Measurements from ENCODE around the gene INSRR.

Gene INSRR

GRCh38 chr1:156905176-156905575, 46.3 kb upstream of the INSRR start:
- Histone ChIP-seq H3K27me3 (ENCODE audit: insufficient read depth, low read length) (no peaks in the 10 kb centered on the region), H2BK120ac (ENCODE audit: insufficient read depth, low read length, poor library complexity) (no peak overlapping the region), H3K23ac (ENCODE audit: low read length) (no peak overlapping the region), H3K18ac (ENCODE audit: low read length) (no peak overlapping the region), H4K91ac (ENCODE audit: low read depth, low read length) (no peak overlapping the region), H3K79me2 (ENCODE audit: control insufficient read depth, insufficient read depth, low read length, poor library complexity) (no peaks in the 10 kb centered on the region), H3K9me3 (ENCODE audit: insufficient read depth, low read depth, low read length) (peaks cover 3% of the 10 kb centered on the region), H3K9ac (ENCODE audit: low read length) (no peak overlapping the region), H3K4me3 (ENCODE audit: low read depth, low read length) (no peak overlapping the region), H3K4me2 (ENCODE audit: low read length) (no peak overlapping the region), H3K4me1 (ENCODE audit: control insufficient read depth in 1 of 2, insufficient read depth in 2 of 2, low read length in 2 of 2) (peaks cover 0 to 3% of the 10 kb centered on the region in 2 experiments), H4K12ac (ENCODE audit: low read depth, low read length) (no peak overlapping the region), H3K14ac (ENCODE audit: low read length) (no peak overlapping the region), H2AK5ac (ENCODE audit: low read length) (no peak overlapping the region), H3K27ac (ENCODE audit: low read depth, low read length) (no peak overlapping the region), H2AFZ (ENCODE audit: insufficient read depth, low read length, poor library complexity) (no peak overlapping the region), H2BK5ac (ENCODE audit: low read depth, low read length, poor library complexity) (no peak overlapping the region), H3K4ac (ENCODE audit: low read depth, low read length) (no peak overlapping the region), H2BK12ac (ENCODE audit: low read length) (no peak overlapping the region), H3K79me1 (ENCODE audit: low read length) (no peaks in the 10 kb centered on the region), H3K36me3 (ENCODE audit: control insufficient read depth in 1 of 2, insufficient read depth in 2 of 2, low read length in 2 of 2) (peaks cover 57 to 58% of the 10 kb centered on the region in 2 experiments), H4K8ac (ENCODE audit: low read depth, low read length) (no peak overlapping the region)
- WGBS (ENCODE audit: extremely low coverage, insufficient coverage, insufficient read length), result no CpG with 5 or more reads among the region's 16 CpGs
- DNase-seq, result no peak

- no peaks in the 10 kb centered on the region for H3K79me1 ChIP-seq (ENCODE audit: low read length)
- H3K18ac ChIP-seq (ENCODE audit: low read length), result no peak overlapping the region
- no peak overlapping the region for H4K12ac ChIP-seq (ENCODE audit: low read depth, low read length)
- no peak overlapping the region for H2AFZ ChIP-seq (ENCODE audit: insufficient read depth, low read length, poor library complexity)
- no peak overlapping the region for H2BK12ac ChIP-seq (ENCODE audit: low read length)
- no peak overlapping the region for H3K4ac ChIP-seq (ENCODE audit: low read depth, low read length)
- no peak overlapping the region for H2BK120ac ChIP-seq (ENCODE audit: insufficient read depth, low read length, poor library complexity)
- H3K4me3 ChIP-seq (ENCODE audit: low read depth, low read length), result no peak overlapping the region
- no CpG with 5 or more reads among the region's 19 CpGs for WGBS (ENCODE audit: extremely low coverage, insufficient coverage, insufficient read length)
- DNase-seq, result no peak
- H3K27me3 ChIP-seq (ENCODE audit: insufficient read depth, low read length), result no peaks in the 10 kb centered on the region
- no peaks in the 10 kb centered on the region for H3K79me2 ChIP-seq (ENCODE audit: control insufficient read depth, insufficient read depth, low read length, poor library complexity)
- H3K14ac ChIP-seq (ENCODE audit: low read length), result no peak overlapping the region
- peaks cover 0 to 3% of the 10 kb centered on the region in 2 experiments for H3K4me1 ChIP-seq (ENCODE audit: control insufficient read depth in 1 of 2, insufficient read depth in 2 of 2, low read length in 2 of 2)
- H3K4me2 ChIP-seq (ENCODE audit: low read length), result no peak overlapping the region
- H3K27ac ChIP-seq (ENCODE audit: low read depth, low read length), result no peak overlapping the region
- no peak overlapping the region for H4K8ac ChIP-seq (ENCODE audit: low read depth, low read length)
- H4K91ac ChIP-seq (ENCODE audit: low read depth, low read length), result no peak overlapping the region
- no peak overlapping the region for H3K9ac ChIP-seq (ENCODE audit: low read length)
- H2AK5ac ChIP-seq (ENCODE audit: low read length), result no peak overlapping the region
- no peak overlapping the region for H2BK5ac ChIP-seq (ENCODE audit: low read depth, low read length, poor library complexity)
- H3K23ac ChIP-seq (ENCODE audit: low read length), result no peak overlapping the region
- peaks cover 3% of the 10 kb centered on the region for H3K9me3 ChIP-seq (ENCODE audit: insufficient read depth, low read depth, low read length)
- H3K36me3 ChIP-seq (ENCODE audit: control insufficient read depth in 1 of 2, insufficient read depth in 2 of 2, low read length in 2 of 2), result peaks cover 49 to 50% of the 10 kb centered on the region in 2 experiments
Measured at GRCh38 chr1:156904187-156904959, 45.5 kb upstream of the INSRR start.

GRCh38 chr1:156903328-156904091, 44.6 kb upstream of the INSRR start:
- peaks cover 2% of the 10 kb centered on the region for H3K9me3 ChIP-seq (ENCODE audit: insufficient read depth, low read depth, low read length)
- no peak overlapping the region for H3K14ac ChIP-seq (ENCODE audit: low read length)
- H2BK12ac ChIP-seq (ENCODE audit: low read length), result no peak overlapping the region
- peaks cover 41 to 42% of the 10 kb centered on the region in 2 experiments for H3K36me3 ChIP-seq (ENCODE audit: control insufficient read depth in 1 of 2, insufficient read depth in 2 of 2, low read length in 2 of 2)
- H3K4me2 ChIP-seq (ENCODE audit: low read length), result no peak overlapping the region
- no peak overlapping the region for H3K4me3 ChIP-seq (ENCODE audit: low read depth, low read length)
- no peak overlapping the region for H4K8ac ChIP-seq (ENCODE audit: low read depth, low read length)
- no peak overlapping the region for H4K12ac ChIP-seq (ENCODE audit: low read depth, low read length)
- H3K27ac ChIP-seq (ENCODE audit: low read depth, low read length), result no peak overlapping the region
- H2AFZ ChIP-seq (ENCODE audit: insufficient read depth, low read length, poor library complexity), result no peak overlapping the region
- no peaks in the 10 kb centered on the region for H3K27me3 ChIP-seq (ENCODE audit: insufficient read depth, low read length)
- H3K79me1 ChIP-seq (ENCODE audit: low read length), result peaks cover under 1% of the 10 kb centered on the region
- no peak overlapping the region for H2BK120ac ChIP-seq (ENCODE audit: insufficient read depth, low read length, poor library complexity)
- no peak overlapping the region for H3K9ac ChIP-seq (ENCODE audit: low read length)
- H3K23ac ChIP-seq (ENCODE audit: low read length), result no peak overlapping the region
- peaks cover 1 to 4% of the 10 kb centered on the region in 2 experiments for H3K4me1 ChIP-seq (ENCODE audit: control insufficient read depth in 1 of 2, insufficient read depth in 2 of 2, low read length in 2 of 2)
- H4K91ac ChIP-seq (ENCODE audit: low read depth, low read length), result no peak overlapping the region
- H3K4ac ChIP-seq (ENCODE audit: low read depth, low read length), result no peak overlapping the region
- WGBS (ENCODE audit: extremely low coverage, insufficient coverage, insufficient read length), result no CpG with 5 or more reads among the region's 15 CpGs
- no peak overlapping the region for H2BK5ac ChIP-seq (ENCODE audit: low read depth, low read length, poor library complexity)
- H2AK5ac ChIP-seq (ENCODE audit: low read length), result no peak overlapping the region
- no peak for DNase-seq
- no peak overlapping the region for H3K18ac ChIP-seq (ENCODE audit: low read length)
- no peaks in the 10 kb centered on the region for H3K79me2 ChIP-seq (ENCODE audit: control insufficient read depth, insufficient read depth, low read length, poor library complexity)

- no CpG with 5 or more reads among the region's 23 CpGs for WGBS (ENCODE audit: extremely low coverage, insufficient coverage, insufficient read length)
- no peak overlapping the region for H4K91ac ChIP-seq (ENCODE audit: low read depth, low read length)
- no peak overlapping the region for H4K12ac ChIP-seq (ENCODE audit: low read depth, low read length)
- peaks cover 14 to 16% of the 10 kb centered on the region in 2 experiments for H3K4me1 ChIP-seq (ENCODE audit: control insufficient read depth in 1 of 2, insufficient read depth in 2 of 2, low read length in 2 of 2)
- H3K18ac ChIP-seq (ENCODE audit: low read length), result no peak overlapping the region
- no peak overlapping the region for H2BK120ac ChIP-seq (ENCODE audit: insufficient read depth, low read length, poor library complexity)
- H3K36me3 ChIP-seq (ENCODE audit: control insufficient read depth in 1 of 2, insufficient read depth in 2 of 2, low read length in 2 of 2), result peaks cover 29 to 30% of the 10 kb centered on the region in 2 experiments
- H3K9ac ChIP-seq (ENCODE audit: low read length), result no peak overlapping the region
- H2AFZ ChIP-seq (ENCODE audit: insufficient read depth, low read length, poor library complexity), result no peak overlapping the region
- H2BK12ac ChIP-seq (ENCODE audit: low read length), result no peak overlapping the region
- H3K9me3 ChIP-seq (ENCODE audit: insufficient read depth, low read depth, low read length), result peaks cover 2% of the 10 kb centered on the region
- no peak overlapping the region for H3K4me2 ChIP-seq (ENCODE audit: low read length)
- peaks cover 6% of the 10 kb centered on the region for H3K79me2 ChIP-seq (ENCODE audit: control insufficient read depth, insufficient read depth, low read length, poor library complexity)
- H3K27me3 ChIP-seq (ENCODE audit: insufficient read depth, low read length), result no peaks in the 10 kb centered on the region
- peaks cover 13% of the 10 kb centered on the region for H3K79me1 ChIP-seq (ENCODE audit: low read length)
- no peak overlapping the region for H3K14ac ChIP-seq (ENCODE audit: low read length)
- H3K27ac ChIP-seq (ENCODE audit: low read depth, low read length), result no peak overlapping the region
- DNase-seq, result no peak
- H3K23ac ChIP-seq (ENCODE audit: low read length), result no peak overlapping the region
- no peak overlapping the region for H4K8ac ChIP-seq (ENCODE audit: low read depth, low read length)
- no peak overlapping the region for H2BK5ac ChIP-seq (ENCODE audit: low read depth, low read length, poor library complexity)
- H2AK5ac ChIP-seq (ENCODE audit: low read length), result no peak overlapping the region
- no peak overlapping the region for H3K4ac ChIP-seq (ENCODE audit: low read depth, low read length)
- no peak overlapping the region for H3K4me3 ChIP-seq (ENCODE audit: low read depth, low read length)
Measured at GRCh38 chr1:156901966-156902915, 43.3 kb upstream of the INSRR start.

All from trophoblast cell (in vitro differentiated cells and primary cell).